OCI-LY7 (cell line): Measurements from ENCODE around the gene HIRIP3.

Experiments used
- EZH2phosphoT487 ChIP-seq: fragments of 200-600 bp; sonication (generic); IDR thresholded peaks from 2 replicates; pipeline ENCODE4 v1.6.1; 2018; ENCODE audit warnings: low read depth, borderline replicate concordance, mild to moderate bottlenecking, mixed run types, antibody characterized with exemption, low read length, moderate library complexity, mixed read lengths
- TF ChIP-seq, protein P1 (sequence below): fragments of 200-600 bp; sonication (generic); conservative IDR thresholded peaks from 2 replicates; pipeline ENCODE4 v1.5.1; 2014; ENCODE audit warnings: mild to moderate bottlenecking, antibody characterized with exemption, low read length, moderate library complexity, mixed read lengths

DNA sequence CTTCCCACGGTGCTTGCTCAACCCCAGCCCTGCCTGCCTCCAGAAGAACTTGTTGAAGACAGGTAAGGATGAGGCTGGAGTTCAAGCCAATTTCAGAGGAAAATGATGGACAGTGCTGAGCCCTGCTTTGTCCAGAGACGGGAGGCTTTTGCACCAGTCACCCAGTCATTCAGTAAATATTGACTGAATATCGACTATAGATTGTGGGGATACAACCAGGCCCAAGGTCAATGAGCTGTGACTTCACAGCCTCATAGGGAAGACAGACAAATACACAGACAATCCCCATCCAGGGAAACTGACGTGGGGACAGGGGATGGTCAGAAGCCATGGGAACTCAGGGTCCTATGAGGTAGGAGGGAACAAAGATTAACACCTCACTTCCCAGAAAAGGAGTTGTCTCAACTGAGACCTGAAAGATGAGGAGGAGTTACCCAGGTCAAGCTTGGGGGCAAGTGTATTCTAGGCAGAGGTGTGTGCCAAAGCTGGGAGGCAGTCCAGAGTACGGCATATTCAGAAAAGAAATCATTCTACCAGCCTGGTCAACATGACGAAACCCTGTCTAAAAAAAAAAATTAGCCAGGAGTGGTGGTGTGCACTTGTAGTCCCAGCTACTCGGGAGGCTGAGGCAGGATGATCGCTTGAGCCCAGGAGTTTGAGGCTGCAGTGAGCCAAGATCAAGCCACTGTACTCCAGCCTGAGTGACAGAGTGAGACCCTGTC is 21.3 kb upstream of the HIRIP3 start:
- TF ChIP-seq, protein P1, sequence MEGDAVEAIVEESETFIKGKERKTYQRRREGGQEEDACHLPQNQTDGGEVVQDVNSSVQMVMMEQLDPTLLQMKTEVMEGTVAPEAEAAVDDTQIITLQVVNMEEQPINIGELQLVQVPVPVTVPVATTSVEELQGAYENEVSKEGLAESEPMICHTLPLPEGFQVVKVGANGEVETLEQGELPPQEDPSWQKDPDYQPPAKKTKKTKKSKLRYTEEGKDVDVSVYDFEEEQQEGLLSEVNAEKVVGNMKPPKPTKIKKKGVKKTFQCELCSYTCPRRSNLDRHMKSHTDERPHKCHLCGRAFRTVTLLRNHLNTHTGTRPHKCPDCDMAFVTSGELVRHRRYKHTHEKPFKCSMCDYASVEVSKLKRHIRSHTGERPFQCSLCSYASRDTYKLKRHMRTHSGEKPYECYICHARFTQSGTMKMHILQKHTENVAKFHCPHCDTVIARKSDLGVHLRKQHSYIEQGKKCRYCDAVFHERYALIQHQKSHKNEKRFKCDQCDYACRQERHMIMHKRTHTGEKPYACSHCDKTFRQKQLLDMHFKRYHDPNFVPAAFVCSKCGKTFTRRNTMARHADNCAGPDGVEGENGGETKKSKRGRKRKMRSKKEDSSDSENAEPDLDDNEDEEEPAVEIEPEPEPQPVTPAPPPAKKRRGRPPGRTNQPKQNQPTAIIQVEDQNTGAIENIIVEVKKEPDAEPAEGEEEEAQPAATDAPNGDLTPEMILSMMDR, result no peak
- TF ChIP-seq EZH2phosphoT487, result no peak
